K562 (cell line): ENCODE measurements around the gene TNNT3. TPM values are rescaled to one million over a fixed set of nuclear protein-coding genes. Genes with fewer than 3 reads are reported as not detected.

Experiments used
- CTCF ChIP-seq, 3 experiments: IDR thresholded peaks in 2 of 3; conservative IDR thresholded peaks in 1 of 3; 2 replicates each; pipeline ENCODE4 v1.5.1; 2011 to 2012; ENCODE audit warnings: low read length in 3 of 3, mild to moderate bottlenecking in 3 of 3, control low read depth in 2 of 3, improper control_type of control experiment in 1 of 3, inconsistent platforms in 1 of 3, low read depth in 1 of 3, mixed read lengths in 1 of 3, moderate library complexity in 1 of 3; ENCODE audit not compliant: insufficient read depth in 2 of 3
- CTCFL ChIP-seq: IDR thresholded peaks from 2 replicates; pipeline ENCODE4 v1.6.1; 2011; ENCODE audit warnings: borderline replicate concordance, low read depth, mild to moderate bottlenecking, moderate library complexity, low read length; ENCODE audit not compliant: insufficient read depth, poor library complexity, severe bottlenecking
- E2F8 ChIP-seq: fragments of 450-650 bp; IDR thresholded peaks from 2 replicates; pipeline ENCODE4 v1.7.1; 2018; ENCODE audit warnings: mild to moderate bottlenecking, low read depth; ENCODE audit not compliant: partially characterized antibody
- SMARCA4 ChIP-seq: fragments of 450-650 bp; IDR thresholded peaks from 2 replicates; pipeline ENCODE4 v1.6.1; 2016
- TFAP4 ChIP-seq: sonication (generic); formaldehyde crosslinking; IDR thresholded peaks from 2 replicates; pipeline ENCODE4 v1.8.0; 2022; ENCODE audit warnings: missing genetic modification reagents, mild to moderate bottlenecking, moderate library complexity, borderline replicate concordance
- YY1 ChIP-seq, 3 experiments: IDR thresholded peaks; 2 replicates each; pipeline ENCODE4 v1.6.1; 2011; ENCODE audit warnings: low read length in 2 of 3, mild to moderate bottlenecking in 2 of 3, moderate library complexity in 2 of 3, borderline replicate concordance in 1 of 3, control low read depth in 1 of 3, low read depth in 1 of 3; ENCODE audit not compliant: insufficient read depth in 3 of 3, insufficient replicate concordance in 2 of 3, control insufficient read depth in 1 of 3, insufficient read length in 1 of 3; ENCODE audit errors: extremely low read depth in 1 of 3
- ZFX ChIP-seq: sonication (generic); formaldehyde crosslinking; IDR thresholded peaks from 2 replicates; pipeline ENCODE4 v1.8.0; 2022; ENCODE audit warnings: mild to moderate bottlenecking, missing genetic modification reagents, moderate library complexity
- ZNF740 ChIP-seq, 3 experiments: fragments of 200-800 bp in 1 of 3; sonication (Bioruptor generic) in 1 of 3; sonication (generic) in 1 of 3; formaldehyde crosslinking in 1 of 3; IDR thresholded peaks; 2 replicates each; pipeline versions ENCODE4 v1.6.1 to v1.8.0; 2016 to 2022; ENCODE audit warnings: mild to moderate bottlenecking in 2 of 3, missing compliant biosample characterization in 2 of 3, missing genetic modification characterization in 2 of 3, missing genetic modification reagents in 1 of 3
- ZNF766 ChIP-seq: fragments of 200-800 bp; sonication (Bioruptor generic); conservative IDR thresholded peaks from 2 replicates; pipeline ENCODE4 v1.6.1; 2016; ENCODE audit warnings: missing genetic modification characterization, missing compliant biosample characterization
- polyA plus RNA-seq, 8 experiments: library from polyadenylated mRNA; depleted of rRNA in 4 of 8; stranded (reverse) in 5 of 8; unstranded in 3 of 8; fragments of >200 nt; fragmentation: Nextera tagmentation in 2 of 8; fragmentation: Illumina TruSeq in 1 of 8; extraction: Ambion mirVana in 2 of 8; extraction: Trizol in 1 of 8; gene quantifications; 2 replicates each; pipeline versions ENCODE4 v1.2.1 to v1.2.3, GENCODE V29; 2011 to 2014; ENCODE audit warnings: inconsistent platforms in 1 of 8, missing spikeins in 1 of 8
- total RNA-seq, 7 experiments: library from RNA; depleted of rRNA in 6 of 7; stranded (reverse); fragments of >200 nt in 6 of 7; fragmentation: Illumina TruSeq in 2 of 7; extraction: Trizol in 2 of 7; gene quantifications; 2 replicates each; pipeline versions ENCODE4 v1.2.1 to v1.2.3, GENCODE V29; 2011 to 2021; ENCODE audit warnings: low replicate concordance in 1 of 7
- TF ChIP-seq, protein P1 (sequence below): IDR thresholded peaks from 2 replicates; pipeline ENCODE4 v1.6.1; 2012; ENCODE audit warnings: low read depth, low read length, improper control_type of control experiment, borderline replicate concordance

TNNT3 gene
- total and polyA plus RNA-seq, 9 of the 15 experiments (the other 6 are each of a cell fraction or from before 2014, with no cell fraction given): 0.10 TPM; not detected in 8

DNA sequence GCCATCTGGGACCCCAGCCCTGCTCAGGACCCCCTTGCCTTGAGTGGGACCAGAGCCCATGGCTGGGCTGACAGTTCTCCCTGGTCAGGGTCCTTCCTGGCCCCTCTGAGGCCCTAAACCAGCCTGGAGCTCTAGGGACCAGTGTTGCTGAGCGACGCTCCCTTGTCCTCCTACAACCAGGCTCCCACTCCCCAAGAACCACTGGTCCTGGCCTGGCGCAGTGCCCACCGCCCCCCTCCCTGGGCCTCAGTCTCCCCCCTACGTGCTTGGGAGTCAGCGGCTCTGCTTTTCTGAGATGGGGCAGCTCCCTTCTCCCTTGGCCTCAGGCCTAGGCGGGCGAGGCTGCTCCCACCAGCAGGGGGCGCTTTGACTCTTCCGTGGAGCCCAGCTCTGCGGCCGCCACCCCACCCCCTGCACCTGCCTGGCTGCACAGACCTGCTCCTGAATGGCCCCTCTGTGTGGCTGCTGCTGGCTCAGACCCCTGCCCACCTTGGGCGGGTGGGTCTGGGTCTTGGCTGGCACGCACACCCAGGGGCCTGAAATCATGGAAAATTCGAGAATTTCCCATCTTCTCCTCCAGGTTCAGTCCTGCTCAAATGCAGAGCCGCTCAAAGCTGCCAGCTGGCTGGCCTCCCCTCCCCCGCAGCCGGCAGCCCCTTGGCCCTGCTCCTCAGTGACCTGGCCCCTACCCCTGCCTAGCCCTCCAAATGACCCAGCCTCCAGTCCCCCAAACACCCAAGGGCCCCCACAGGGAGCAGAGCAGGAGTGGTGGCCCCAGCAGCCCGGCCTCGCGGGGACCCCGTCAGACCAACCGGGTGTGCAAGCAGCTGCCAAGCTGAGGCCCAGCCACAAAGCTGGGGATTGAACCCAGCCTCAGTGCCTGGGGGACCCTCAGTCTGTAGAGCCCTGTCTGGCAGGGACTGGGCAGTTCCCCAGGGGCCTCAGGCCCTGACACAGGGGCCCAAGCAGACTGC lies 37.0 kb upstream of the TNNT3 start (continued):
- TF ChIP-seq YY1 (IDR thresholded peaks at IDR 0.05; ENCODE audit: borderline replicate concordance in 1 of 3, control insufficient read depth in 1 of 3, extremely low read depth in 1 of 3, insufficient read depth in 3 of 3, insufficient read length in 1 of 3, insufficient replicate concordance in 2 of 3, low read depth in 1 of 3, low read length in 2 of 3): peak in 2 of 3 experiments; percentile 39 to 61
- no peak for TF ChIP-seq ZNF766 (CRISPR knock-in tag)
- TF ChIP-seq SMARCA4: no peak
- TF ChIP-seq CTCF (IDR thresholded peaks at IDR 0.05 in 2 of 3, conservative IDR thresholded peaks at IDR 0.05 in 1 of 3; ENCODE audit: insufficient read depth in 2 of 3, low read depth in 1 of 3, low read length in 3 of 3): peak; percentile 81 to 93 (median 93)
- peak; percentile 45 for TF ChIP-seq CTCFL
- peak; percentile 86 for TF ChIP-seq ZNF740 (CRISPR knock-in tag; IDR thresholded peaks at IDR 0.05)
- TF ChIP-seq ZNF740 (tag; IDR thresholded peaks at IDR 0.05): no peak
- TF ChIP-seq ZFX (CRISPR knock-in tag): no peak
- TF ChIP-seq TFAP4 (CRISPR knock-in tag): peak; percentile 52; the same call in 1 of the 2 replicates
- TF ChIP-seq, protein P1, sequence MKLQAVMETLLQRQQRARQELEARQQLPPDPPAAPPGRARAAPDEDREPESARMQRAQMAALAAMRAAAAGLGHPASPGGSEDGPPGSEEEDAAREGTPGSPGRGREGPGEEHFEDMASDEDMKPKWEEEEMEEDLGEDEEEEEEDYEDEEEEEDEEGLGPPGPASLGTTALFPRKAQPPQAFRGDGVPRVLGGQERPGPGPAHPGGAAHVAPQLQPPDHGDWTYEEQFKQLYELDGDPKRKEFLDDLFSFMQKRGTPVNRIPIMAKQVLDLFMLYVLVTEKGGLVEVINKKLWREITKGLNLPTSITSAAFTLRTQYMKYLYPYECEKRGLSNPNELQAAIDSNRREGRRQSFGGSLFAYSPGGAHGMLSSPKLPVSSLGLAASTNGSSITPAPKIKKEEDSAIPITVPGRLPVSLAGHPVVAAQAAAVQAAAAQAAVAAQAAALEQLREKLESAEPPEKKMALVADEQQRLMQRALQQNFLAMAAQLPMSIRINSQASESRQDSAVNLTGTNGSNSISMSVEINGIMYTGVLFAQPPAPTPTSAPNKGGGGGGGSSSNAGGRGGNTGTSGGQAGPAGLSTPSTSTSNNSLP: no peak
- TF ChIP-seq E2F8: no peak
